Bone marrow (tissue), 2 donors: ENCODE measurements around the gene AP1B1.

Experiments used
- DNase-seq, 2 donors: peaks; one replicate each; lab custom pipeline; 2025; lab: John Stamatoyannopoulos, UW

Gene AP1B1

DNA sequence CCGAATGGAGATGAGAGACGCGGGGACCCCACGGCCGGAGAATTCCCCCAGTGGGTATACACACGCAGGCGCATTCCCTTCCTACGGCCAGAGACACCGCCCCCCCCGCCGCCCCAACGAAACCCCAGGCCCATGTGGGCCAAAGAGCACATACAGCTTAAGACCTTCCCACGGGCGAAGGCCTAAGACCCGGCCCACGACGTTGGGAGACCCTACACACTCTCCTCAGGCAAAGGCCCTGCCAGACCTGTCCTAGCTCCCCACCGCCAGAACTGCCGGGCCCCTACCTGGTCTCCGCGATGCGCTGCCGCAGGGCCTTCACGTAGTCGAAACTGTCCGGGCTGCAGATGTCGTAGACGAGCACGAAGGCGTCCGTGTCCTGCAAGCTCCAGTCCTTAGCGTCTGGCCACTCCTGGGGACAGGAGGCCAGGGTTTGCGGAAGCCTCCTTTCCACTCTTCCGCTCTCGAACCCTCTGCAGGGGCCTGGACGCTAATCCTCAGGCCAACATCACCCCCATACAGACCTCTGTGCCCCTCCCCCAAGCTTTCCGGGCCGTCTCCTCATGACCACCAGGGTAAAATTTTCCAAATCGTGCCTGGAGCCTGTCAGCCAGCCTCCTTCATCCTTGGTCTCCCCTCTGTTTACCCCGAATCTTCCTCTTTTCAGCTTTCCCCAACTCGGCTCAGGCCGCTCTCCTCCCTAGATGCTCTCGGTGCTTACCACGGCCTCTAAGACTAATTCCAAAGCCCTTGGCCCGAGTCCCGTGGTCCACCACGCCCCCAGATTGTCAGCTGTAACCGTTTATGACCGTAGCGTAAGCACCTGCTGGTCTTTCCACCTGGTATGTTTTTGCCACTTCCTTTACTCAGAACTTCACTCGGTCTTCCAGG, 74.5 kb downstream of the AP1B1 start:
- DNase-seq, result no peak

GRCh38 chr22:29313126-29313575, 75.2 kb downstream of the AP1B1 start:
- no peak for DNase-seq

GRCh38 chr22:29312218-29313125, 75.9 kb downstream of the AP1B1 start:
- DNase-seq, result no peak

DNA sequence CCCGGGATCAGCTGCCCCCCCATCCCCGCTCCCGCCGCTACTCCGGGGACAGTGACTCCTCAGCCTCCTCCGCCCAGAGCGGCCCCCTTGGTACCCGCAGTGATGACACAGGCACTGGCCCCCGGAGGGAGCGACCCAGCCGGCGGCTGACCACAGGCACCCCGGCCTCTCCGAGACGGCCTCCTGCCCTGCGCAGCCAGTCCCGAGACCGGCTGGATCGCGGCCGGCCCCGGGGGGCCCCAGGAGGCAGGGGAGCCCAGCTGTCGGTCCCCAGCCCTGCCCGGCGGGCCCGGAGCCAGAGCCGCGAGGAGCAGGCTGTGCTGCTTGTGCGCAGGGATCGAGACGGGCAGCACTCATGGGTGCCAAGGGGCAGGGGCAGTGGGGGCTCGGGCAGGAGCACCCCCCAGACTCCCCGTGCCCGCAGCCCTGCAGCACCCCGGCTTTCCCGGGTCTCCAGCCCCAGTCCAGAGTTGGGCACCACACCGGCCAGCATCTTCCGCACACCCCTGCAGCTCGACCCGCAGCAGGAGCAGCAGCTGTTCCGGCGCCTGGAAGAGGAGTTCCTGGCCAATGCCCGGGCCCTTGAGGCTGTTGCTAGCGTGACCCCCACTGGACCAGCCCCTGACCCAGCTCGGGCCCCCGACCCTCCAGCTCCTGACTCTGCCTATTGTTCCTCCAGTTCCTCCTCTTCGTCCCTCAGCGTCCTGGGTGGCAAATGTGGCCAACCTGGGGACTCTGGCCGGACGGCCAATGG, 76.7 kb downstream of the AP1B1 start:
- DNase-seq, result no peak

DNA sequence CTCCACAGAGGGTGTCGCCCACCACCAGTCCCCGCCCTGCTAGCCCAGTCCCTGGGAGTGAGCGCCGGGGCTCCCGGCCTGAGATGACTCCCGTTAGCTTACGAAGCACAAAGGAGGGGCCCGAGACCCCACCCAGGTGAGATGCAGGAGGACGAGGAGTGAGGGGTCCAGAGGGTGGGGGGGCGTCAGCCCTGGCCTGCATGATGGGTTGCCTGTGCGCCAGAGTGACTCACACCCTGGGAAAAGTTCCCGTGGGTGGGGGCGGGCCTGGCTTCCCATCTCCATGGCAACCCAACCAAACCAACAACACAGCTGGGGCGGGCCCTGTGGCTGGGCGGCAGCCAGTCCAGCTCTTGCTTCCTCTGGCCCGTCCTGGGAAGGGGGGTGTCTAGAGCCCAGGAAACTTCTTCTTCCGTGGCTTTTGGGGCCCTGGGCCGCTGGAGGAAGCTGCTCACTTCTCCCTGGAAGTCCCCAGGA, 77.5 kb downstream of the AP1B1 start:
- DNase-seq, result peak; percentile 86 to 88

GRCh38 chr22:29310065-29310862, 78.1 kb downstream of the AP1B1 start:
- no peak for DNase-seq

- DNase-seq, result no peak
Observed at GRCh38 chr22:29309332-29310064, 78.9 kb downstream of the AP1B1 start.

GRCh38 chr22:29308791-29309262, 79.5 kb downstream of the AP1B1 start:
- DNase-seq, result no peak

DNA sequence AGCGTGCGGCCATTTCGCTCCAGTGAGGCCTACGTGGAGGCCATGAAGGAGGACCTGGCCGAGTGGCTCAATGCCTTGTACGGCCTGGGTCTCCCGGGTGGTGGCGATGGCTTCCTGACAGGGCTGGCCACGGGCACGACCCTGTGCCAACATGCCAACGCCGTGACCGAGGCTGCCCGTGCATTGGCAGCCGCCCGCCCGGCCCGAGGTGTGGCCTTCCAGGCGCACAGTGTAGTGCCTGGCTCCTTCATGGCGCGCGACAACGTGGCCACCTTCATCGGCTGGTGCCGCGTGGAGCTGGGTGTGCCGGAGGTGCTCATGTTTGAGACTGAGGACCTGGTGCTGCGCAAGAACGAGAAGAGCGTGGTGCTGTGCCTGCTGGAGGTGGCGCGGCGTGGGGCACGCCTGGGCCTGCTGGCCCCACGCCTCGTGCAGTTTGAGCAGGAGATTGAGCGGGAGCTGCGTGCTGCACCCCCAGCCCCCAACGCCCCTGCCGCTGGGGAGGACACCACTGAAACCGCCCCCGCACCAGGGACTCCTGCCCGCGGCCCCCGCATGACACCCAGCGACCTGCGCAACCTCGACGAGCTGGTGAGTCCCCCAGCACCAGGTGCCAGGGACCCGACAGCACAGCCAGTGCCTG, 80.1 kb downstream of the AP1B1 start:
- DNase-seq, result no peak

- DNase-seq, result no peak
Observed at GRCh38 chr22:29307596-29308147, 80.7 kb downstream of the AP1B1 start.

DNA sequence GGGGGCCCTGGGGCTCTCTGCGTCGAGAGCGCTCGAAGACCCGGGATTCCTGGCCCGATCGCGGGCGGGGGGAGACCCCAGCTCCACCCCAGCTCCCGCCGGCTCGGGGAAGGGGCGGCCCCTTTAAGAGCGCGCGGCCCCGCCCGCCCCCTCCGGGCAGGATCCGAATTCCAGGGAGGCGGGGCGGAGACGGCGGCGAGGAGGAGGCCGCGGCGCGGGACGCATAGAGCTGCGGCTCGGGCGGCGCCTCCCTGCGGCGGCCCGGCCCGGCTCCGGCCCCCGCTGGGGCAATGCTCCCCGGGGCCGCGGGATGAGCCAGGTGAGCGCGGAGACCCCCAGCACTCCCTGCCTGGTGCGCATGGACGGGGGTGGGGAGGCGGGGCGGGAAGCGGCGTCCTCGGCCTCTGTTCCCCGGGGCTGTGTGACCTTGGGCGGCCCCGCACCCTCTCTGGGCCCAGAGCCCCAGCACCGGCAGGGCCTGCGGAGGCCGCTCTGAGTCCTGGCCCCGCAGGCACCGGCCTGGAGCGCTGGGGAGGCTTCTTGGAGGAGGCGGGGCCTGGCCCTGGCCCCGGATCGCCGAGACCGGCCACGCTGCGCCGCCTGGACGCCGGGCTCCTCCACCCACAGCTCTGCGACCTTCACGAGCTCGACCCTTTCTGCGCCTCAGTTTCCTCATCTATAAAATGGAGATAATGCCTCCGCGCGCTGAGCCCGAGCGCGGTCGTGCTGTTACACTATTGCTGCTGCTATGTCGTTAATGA, 81.4 kb downstream of the AP1B1 start:
- peak; percentile 23 to 60 for DNase-seq

GRCh38 chr22:29306175-29306834, 82.1 kb downstream of the AP1B1 start, which contains the start of gene GAS2L1:
GAS2L1 (plus strand) TSS chr22:29306650; CDS start chr22:29308106, 1,456 bp downstream.
- DNase-seq, result peak; percentile 49 to 60

GRCh38 chr22:29305836-29306174, 82.6 kb downstream of the AP1B1 start:
- no peak for DNase-seq

GRCh38 chr22:29302681-29303465, 85.5 kb downstream of the AP1B1 start:
- DNase-seq, result no peak

- DNase-seq, result no peak
Observed at GRCh38 chr22:29302402-29302680, 86.0 kb downstream of the AP1B1 start.

DNA sequence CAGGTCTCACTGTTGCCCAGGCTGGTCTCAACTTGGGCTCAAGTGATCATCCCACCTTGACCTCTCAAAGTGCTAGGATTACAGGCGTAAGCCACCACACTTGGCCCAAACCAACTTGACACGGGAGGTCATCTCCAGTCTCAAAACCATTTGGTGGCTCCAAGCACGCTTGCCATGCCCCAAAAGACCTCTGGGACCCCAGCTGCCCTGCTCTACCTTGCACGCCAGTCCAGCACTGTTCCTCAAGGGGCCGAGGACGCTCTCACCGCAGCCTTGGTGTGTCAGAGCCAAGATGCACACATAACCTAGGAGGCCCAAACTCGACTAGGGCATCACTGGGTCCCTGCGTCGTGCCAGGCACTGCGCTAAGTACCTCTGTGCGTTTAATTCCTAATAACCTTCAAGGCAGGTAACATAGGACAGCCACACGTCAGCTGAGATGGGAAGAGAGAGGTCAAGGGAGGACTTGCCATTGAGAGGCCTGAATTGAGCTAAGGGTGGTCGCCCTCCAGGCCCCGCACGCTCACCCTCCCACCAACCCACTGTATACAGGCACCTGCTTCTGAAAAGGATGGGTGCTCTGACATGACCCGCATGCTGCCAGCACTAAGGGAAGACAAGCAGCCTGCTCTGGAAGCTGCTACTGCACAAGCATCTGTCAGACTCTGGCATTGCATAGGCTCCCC, 86.5 kb downstream of the AP1B1 start:
- no peak for DNase-seq
